Measurements from ENCODE around the gene YPEL1. TPM values are rescaled to one million over a fixed set of nuclear protein-coding genes. Genes with fewer than 3 reads are reported as not detected.

The YPEL1 gene
- total RNA-seq, 4 donors from 2014 or later: 6.3 to 43.1 (median 16.5) TPM

DNA sequence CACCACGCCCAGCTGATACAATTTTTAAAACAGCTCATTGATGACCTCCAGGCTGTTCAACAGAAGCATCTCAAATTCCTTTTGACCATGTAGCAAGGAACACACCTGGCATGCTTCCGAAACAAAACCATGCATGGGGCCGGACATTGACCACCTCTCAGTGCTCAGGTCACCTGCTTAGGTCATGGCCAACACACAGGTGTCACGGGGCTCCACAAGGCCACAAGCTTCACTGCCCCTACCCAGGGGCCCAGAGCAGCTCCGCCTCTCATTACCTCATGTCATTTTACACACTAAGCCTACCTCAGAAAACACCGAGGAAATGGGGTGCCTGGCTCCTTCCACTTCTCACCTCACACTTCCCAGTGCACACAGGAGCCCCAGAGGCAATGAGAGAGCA lies 26.6 kb downstream of the YPEL1 start:
- Histone ChIP-seq H3K27me3 (no peaks in the 10 kb centered on the region), H3K4me1 (peaks cover 0 to 14% (median 1%) of the 10 kb centered on the region in 4 donors), H3K36me3 (peaks cover 0 to 15% (median 0%) of the 10 kb centered on the region in 3 donors), H3K4me3 (no peak overlapping the region), H3K27ac (no peak overlapping the region), H3K9me3 (no peaks in the 10 kb centered on the region)
- no peak for TF ChIP-seq EP300 (IDR thresholded peaks at IDR 0.05)
- no peak for TF ChIP-seq POLR2A (IDR thresholded peaks at IDR 0.05)
- TF ChIP-seq, protein P1, sequence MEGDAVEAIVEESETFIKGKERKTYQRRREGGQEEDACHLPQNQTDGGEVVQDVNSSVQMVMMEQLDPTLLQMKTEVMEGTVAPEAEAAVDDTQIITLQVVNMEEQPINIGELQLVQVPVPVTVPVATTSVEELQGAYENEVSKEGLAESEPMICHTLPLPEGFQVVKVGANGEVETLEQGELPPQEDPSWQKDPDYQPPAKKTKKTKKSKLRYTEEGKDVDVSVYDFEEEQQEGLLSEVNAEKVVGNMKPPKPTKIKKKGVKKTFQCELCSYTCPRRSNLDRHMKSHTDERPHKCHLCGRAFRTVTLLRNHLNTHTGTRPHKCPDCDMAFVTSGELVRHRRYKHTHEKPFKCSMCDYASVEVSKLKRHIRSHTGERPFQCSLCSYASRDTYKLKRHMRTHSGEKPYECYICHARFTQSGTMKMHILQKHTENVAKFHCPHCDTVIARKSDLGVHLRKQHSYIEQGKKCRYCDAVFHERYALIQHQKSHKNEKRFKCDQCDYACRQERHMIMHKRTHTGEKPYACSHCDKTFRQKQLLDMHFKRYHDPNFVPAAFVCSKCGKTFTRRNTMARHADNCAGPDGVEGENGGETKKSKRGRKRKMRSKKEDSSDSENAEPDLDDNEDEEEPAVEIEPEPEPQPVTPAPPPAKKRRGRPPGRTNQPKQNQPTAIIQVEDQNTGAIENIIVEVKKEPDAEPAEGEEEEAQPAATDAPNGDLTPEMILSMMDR (IDR thresholded peaks at IDR 0.05): no peak
- WGBS, 2 donors: 98 to 100% methylated on average over 6 of the region's 6 CpGs
- DNase-seq (ENCODE audit: low spot score in 2 of 2): no peak

DNA sequence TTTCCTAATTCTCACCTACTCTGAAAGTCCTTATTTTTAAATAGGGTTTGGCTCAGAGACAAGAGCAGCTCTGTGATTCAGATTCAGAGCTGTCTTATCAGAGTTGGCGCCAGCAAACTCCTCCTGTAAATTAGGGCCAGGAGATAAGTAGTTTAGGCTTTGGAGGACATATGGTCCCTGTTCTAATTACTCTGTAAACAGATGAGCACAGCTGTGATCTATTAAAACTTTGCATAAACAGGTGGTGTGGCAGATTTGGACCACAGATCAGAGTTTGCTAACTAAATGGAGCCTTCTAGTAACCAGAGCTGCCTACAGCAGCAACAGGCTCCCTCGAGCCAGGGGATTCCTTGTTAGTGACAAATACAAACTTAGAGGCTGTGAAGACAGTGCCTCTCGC lies 27.9 kb downstream of the YPEL1 start:
- TF ChIP-seq EP300 (IDR thresholded peaks at IDR 0.05) (no peak), POLR2A (IDR thresholded peaks at IDR 0.05) (no peak)
- TF ChIP-seq, protein P1 (IDR thresholded peaks at IDR 0.05): no peak
- H3K4me1 ChIP-seq: peaks cover 0 to under 1% (median 0%) of the 10 kb centered on the region in 4 donors
- no peak for DNase-seq (ENCODE audit: low spot score in 2 of 2)
- H3K36me3 ChIP-seq: peaks cover 0 to 28% (median 0%) of the 10 kb centered on the region in 3 donors
- H3K9me3 ChIP-seq: no peaks in the 10 kb centered on the region
- H3K4me3 ChIP-seq: no peak overlapping the region
- H3K27me3 ChIP-seq: no peaks in the 10 kb centered on the region
- no peak overlapping the region for H3K27ac ChIP-seq
- 62 to 79% methylated on average over 2 to 3 of the region's 3 CpGs for WGBS, 2 donors

DNA sequence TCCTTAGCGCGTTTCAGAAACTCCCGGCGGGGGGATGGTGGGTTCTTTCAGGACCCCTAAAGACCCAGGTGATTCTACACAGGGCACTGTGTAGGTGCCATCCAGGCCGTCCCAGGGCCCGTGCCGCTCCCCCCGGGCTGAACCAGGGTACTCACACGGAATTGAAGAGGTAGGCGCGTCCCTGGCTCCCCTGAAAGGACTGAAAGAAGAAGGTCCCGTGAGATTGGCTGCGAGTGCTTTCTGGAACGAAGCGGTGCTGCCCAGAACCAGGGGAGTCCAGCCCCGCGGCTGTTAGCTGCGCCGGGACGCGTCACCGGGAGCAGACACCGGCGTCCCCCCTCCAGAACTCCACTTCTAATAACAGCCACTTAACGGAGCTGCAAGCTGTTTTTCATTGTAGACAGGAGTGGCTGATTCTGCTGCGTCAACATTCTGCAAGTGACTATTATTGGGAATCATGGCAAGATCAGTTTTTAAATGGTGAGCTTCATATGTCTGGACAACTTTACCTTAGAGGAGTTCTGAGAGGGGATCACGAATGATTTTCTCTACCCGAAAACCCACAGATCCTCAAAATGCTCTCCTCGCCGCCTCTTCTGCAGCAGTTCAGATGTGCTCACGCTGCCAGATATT lies 31.8 kb downstream of the YPEL1 start:
- Histone ChIP-seq H3K9me3 (no peaks in the 10 kb centered on the region), H3K27me3 (no peaks in the 10 kb centered on the region), H3K4me3 (no peak overlapping the region), H3K4me1 (peaks cover 0 to 7% (median 0%) of the 10 kb centered on the region in 4 donors), H3K27ac (no peak overlapping the region), H3K36me3 (peaks cover 0 to 52% (median 2%) of the 10 kb centered on the region in 3 donors)
- TF ChIP-seq, protein P1 (IDR thresholded peaks at IDR 0.05): no peak
- no peak for TF ChIP-seq EP300 (IDR thresholded peaks at IDR 0.05)
- no peak for TF ChIP-seq POLR2A (IDR thresholded peaks at IDR 0.05)
- DNase-seq (ENCODE audit: low spot score in 2 of 2): no peak
- WGBS, 2 donors: 90 to 93% methylated on average over 31 of the region's 31 CpGs

DNA sequence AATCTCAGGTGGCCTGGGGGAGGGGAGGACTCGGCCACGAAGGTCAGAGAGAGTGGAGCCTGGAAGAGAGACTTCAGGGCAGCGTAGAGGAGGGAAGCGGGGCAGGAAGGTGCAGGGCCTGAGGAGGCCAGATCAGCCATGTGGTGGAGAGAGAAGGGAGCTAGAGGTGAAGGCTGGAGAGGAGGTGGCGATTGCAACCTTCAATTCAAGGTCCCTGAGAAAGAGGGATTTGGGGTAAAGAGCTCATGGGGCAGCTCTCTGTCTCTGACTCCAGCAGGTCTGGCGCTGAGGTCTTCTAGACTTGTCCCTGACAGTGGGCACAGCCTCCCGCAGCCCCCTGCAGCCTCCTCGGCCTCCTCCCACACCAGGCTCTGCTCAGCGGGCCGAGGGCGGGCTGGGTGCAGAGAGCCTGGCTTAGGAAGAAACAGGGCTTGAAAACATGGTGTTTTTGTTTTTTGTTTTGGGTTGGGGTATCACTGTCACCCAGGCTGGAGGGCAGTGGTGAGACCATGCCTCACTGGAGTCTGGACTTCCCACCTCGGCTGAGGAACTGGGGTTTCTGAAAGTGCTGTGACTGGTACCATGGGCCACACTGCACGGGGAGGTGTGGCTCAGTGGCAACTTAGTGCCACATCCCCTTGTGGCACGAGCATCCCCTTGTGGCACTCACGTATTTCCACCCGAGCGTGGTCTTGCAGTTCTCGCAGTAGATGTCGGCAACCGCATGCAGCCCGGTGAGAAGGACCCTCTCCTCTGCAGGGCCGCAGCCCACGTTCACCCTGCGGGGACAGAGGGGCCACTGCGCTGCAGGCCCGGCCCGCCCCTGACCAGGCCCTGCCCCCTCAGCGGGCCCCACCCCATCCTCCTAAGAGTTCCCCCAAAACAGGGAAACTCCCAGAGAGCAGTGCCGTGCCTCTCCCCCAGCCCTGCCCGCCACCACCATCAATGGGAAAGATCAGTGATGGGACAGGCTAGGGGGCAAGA lies 32.6 kb downstream of the YPEL1 start:
- no peaks in the 10 kb centered on the region for H3K27me3 ChIP-seq
- no peak for DNase-seq (ENCODE audit: low spot score in 2 of 2)
- no peak overlapping the region for H3K27ac ChIP-seq
- H3K4me3 ChIP-seq: no peak overlapping the region
- TF ChIP-seq EP300 (IDR thresholded peaks at IDR 0.05) (no peak), POLR2A (IDR thresholded peaks at IDR 0.05) (no peak)
- TF ChIP-seq, protein P1 (IDR thresholded peaks at IDR 0.05): no peak
- H3K36me3 ChIP-seq: peaks cover 0 to 58% (median 8%) of the 10 kb centered on the region in 3 donors
- peaks cover 0 to 14% (median 0%) of the 10 kb centered on the region in 4 donors for H3K4me1 ChIP-seq
- H3K9me3 ChIP-seq: no peaks in the 10 kb centered on the region
- WGBS, 2 donors: 91 to 93% methylated on average over 28 to 30 of the region's 30 CpGs
